Measurements from ENCODE around the gene USP17L19.
"Not testable (repeated sequence)": the region's sequence is repeated elsewhere in the genome, so short reads cannot be mapped to it uniquely, and the experiment has no call there.

The USP17L19 gene

GRCh38 chr4:9253078-9253477 lies at the start of gene USP17L19:
TSS of gene USP17L19 (plus strand) at chr4:9253378. CDS start at chr4:9253378, 0 bp downstream.
- DNase-seq (ENCODE audit: insufficient read length, low spot score); FAIRE-seq: not testable (repeated sequence)

GRCh38 chr4:9210357-9210756 lies 42.8 kb upstream of the USP17L19 start, which contains the start of gene USP17L10:
TSS of gene USP17L10 (plus strand) at chr4:9210657. CDS start at chr4:9210657, 0 bp downstream.
- DNase-seq (ENCODE audit: insufficient read length, low spot score); FAIRE-seq: not testable (repeated sequence)

- FAIRE-seq; DNase-seq (ENCODE audit: insufficient read length, low spot score): not testable (repeated sequence)
Observed at GRCh38 chr4:9214701-9215100, 38.5 kb upstream of the USP17L19 start.

- DNase-seq (ENCODE audit: insufficient read length, low spot score); FAIRE-seq: not testable (repeated sequence)
Observed at GRCh38 chr4:9215105-9215504, 38.1 kb upstream of the USP17L19 start, which contains the start of gene USP17L11. TSS of gene USP17L11 (plus strand) at chr4:9215405. CDS start at chr4:9215405, 0 bp downstream.

GRCh38 chr4:9219852-9220251 lies 33.3 kb upstream of the USP17L19 start, which contains the start of gene USP17L12:
TSS of gene USP17L12 (plus strand) at chr4:9220152. CDS start at chr4:9220152, 0 bp downstream.
- FAIRE-seq; DNase-seq (ENCODE audit: insufficient read length, low spot score): not testable (repeated sequence)

GRCh38 chr4:9224596-9224995 lies 28.6 kb upstream of the USP17L19 start, which contains the start of gene USP17L13:
TSS of gene USP17L13 (plus strand) at chr4:9224896. CDS start at chr4:9224896, 0 bp downstream.
- not testable (repeated sequence) for FAIRE-seq

GRCh38 chr4:9230249-9230648 lies 22.9 kb upstream of the USP17L19 start:
- not testable (repeated sequence) for FAIRE-seq; DNase-seq (ENCODE audit: insufficient read length, low spot score)

More at GRCh38 chr4:9224596-9224995, 28.6 kb upstream of the USP17L19 start, which contains the start of gene USP17L13:
- not testable (repeated sequence) for DNase-seq (ENCODE audit: insufficient read length, low spot score)

- DNase-seq (ENCODE audit: insufficient read length, low spot score); FAIRE-seq: not testable (repeated sequence)
Observed at GRCh38 chr4:9234085-9234484, 19.1 kb upstream of the USP17L19 start, which contains the start of gene USP17L15. TSS of gene USP17L15 (plus strand) at chr4:9234385. CDS start at chr4:9234385, 0 bp downstream.

- not testable (repeated sequence) for FAIRE-seq; DNase-seq (ENCODE audit: insufficient read length, low spot score)
Observed at GRCh38 chr4:9238461-9238860, 14.7 kb upstream of the USP17L19 start.

GRCh38 chr4:9243579-9243978 lies 9.6 kb upstream of the USP17L19 start, which contains the start of gene USP17L17:
TSS of gene USP17L17 (plus strand) at chr4:9243879. CDS start at chr4:9243879, 0 bp downstream.
- DNase-seq (ENCODE audit: insufficient read length, low spot score); FAIRE-seq: not testable (repeated sequence)

- DNase-seq (ENCODE audit: insufficient read length, low spot score) = not testable (repeated sequence)
- peak; percentile 4 for FAIRE-seq
Observed at GRCh38 chr4:9247953-9248680, 5.1 kb upstream of the USP17L19 start, which contains the start of gene USP17L18. TSS of gene USP17L18 (plus strand) at chr4:9248630. CDS start at chr4:9248630, 0 bp downstream.

- DNase-seq (ENCODE audit: insufficient read length, low spot score); FAIRE-seq: not testable (repeated sequence)
Observed at GRCh38 chr4:9257824-9258223, 4.6 kb downstream of the USP17L19 start, which contains the start of gene USP17L20. TSS of gene USP17L20 (plus strand) at chr4:9258124. CDS start at chr4:9258124, 0 bp downstream.

GRCh38 chr4:9262572-9262971 lies 9.4 kb downstream of the USP17L19 start, which contains the start of gene USP17L21:
TSS of gene USP17L21 (plus strand) at chr4:9262872. CDS start at chr4:9262872, 0 bp downstream.
- FAIRE-seq; DNase-seq (ENCODE audit: insufficient read length, low spot score): not testable (repeated sequence)

- not testable (repeated sequence) for FAIRE-seq; DNase-seq (ENCODE audit: insufficient read length, low spot score)
Observed at GRCh38 chr4:9267319-9267718, 14.1 kb downstream of the USP17L19 start, which contains the start of gene USP17L22. TSS of gene USP17L22 (plus strand) at chr4:9267619. CDS start at chr4:9267619, 0 bp downstream.

- not testable (repeated sequence) for DNase-seq (ENCODE audit: insufficient read length, low spot score); FAIRE-seq
Observed at GRCh38 chr4:9271719-9272118, 18.5 kb downstream of the USP17L19 start.

Measured in HTR-8/SVneo (cell line).